ENCODE data around the gene AP1G2.

The AP1G2 gene

GRCh38 chr14:23571701-23572523 lies 4.3 kb upstream of the AP1G2 start:
- DNase-seq (ENCODE audit: low read depth in 2 of 2), result no peak

DNA sequence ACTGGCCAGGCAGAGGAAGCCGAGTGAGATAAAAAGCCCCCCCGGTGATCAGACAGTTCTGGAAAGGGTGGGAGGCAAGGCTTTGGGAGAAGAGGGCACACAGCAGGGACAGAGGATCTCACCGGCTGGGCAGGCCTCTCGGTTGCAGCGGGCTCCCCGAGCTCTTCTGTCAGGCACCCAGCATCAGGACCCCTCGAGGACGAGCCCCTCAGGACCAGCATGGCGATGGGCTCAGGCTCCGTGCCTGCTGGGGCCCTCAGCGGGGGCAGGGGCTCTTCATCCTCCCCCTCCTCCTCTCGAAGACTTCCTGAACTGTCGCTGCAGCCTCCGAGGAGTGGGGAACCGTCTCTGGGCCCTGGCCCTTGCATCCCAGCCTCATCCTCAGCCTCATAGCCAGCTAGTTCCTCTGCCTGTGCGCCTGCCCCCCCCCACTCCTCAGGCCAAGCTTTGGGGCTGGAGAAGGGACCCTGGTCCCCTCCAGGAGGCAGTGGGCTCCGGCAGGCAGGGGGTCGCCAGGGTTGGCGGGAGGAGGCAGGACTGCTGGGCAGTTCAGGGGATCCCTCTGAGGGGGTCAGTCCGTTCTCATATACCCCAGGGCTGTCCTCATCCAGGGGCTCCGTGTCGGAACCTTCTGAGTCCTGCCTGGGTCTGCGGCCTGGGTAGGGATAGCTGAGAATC lies 3.4 kb upstream of the AP1G2 start:
- DNase-seq (ENCODE audit: low read depth in 2 of 2), result no peak

DNA sequence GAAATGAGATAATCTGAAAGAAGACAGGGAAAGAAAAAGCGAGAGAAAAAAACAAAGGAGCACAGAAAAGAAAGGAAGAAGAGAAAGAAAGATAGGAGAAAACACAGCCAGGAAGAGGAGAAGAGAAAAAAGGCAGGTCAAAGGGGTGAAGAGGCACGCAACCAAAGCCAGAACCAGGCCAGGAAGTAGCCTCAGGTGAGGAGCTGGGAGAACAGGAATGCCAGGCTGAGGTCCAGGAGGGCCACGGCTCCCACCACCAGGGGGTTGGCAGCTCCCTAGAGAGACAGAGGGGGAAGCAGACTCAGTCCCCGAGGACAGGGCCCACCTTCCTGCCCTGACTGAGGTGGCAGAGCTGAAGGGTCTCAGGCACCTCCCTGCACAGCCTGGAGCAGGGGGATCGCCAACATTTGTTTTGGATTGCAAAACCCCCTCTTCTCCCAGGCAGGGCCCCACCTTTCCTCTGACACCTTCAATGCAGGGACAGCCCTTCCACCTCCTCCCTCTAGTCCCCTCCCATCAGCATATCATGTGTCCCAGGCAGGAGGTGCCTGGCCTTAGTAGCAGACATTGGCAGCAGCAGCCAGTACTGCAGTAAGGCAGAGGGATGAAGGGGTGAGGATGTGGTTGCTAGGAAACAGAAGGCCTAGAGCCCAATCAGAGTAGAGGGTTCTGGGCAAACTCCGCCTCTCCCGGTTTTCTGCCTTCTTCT lies 2.0 kb upstream of the AP1G2 start:
- DNase-seq (ENCODE audit: low read depth in 2 of 2), result no peak

- no peak for DNase-seq (ENCODE audit: low read depth in 2 of 2)
Observed at GRCh38 chr14:23568600-23569331, 1.2 kb upstream of the AP1G2 start.

DNA sequence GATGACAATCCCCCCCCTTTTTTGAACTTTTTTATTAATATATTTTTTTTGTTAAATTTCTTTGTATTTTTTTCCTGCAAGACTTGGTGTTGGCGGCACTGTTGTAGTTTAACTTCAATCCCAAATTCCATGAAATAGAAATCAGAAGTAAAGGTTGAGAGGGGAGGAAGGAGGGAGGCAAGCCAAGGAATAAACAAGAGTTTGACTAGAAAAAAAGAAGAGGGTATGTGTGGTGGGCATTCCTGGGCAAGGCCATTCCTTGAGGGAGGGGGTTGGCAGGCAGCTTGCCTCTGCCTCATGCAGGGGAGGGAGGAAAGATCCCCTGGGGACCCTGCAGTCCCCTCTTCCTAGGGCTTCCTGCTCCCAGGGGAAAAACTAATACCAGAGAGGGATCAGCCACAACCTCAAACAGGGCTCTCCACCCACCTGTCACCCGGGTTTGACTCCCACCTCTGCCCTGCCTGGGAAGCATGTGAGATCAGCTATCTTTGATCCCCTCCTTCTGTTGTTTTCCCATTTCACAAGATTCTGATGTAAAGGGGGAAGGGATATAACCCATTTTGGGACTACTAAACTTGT lies 519 bp upstream of the AP1G2 start:
- DNase-seq (ENCODE audit: low read depth in 2 of 2), result no peak

DNA sequence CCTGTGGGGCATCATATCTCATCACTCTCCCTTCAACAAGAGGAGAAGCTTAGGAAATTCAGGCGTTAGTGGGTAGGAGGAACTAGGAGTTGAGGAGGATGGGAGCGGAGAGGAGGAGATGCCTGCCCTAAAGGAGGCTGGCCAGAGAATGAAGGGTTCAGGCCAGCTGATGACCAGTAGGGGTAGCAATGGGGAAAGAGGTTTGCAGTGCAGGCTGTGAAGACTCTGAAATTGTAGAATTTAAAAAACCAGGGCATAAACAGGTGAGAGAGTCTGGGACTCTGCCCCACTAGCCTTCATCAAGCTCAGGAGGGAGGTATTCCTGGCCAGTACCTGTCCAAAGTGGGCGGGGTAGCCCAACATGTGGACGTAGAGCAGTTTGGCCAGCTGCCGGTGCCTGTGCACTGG lies 809 bp downstream of the AP1G2 start:
- DNase-seq (ENCODE audit: low read depth in 2 of 2), result no peak

GRCh38 chr14:23566112-23566777 lies 1.3 kb downstream of the AP1G2 start:
- no peak for DNase-seq (ENCODE audit: low read depth in 2 of 2)

DNA sequence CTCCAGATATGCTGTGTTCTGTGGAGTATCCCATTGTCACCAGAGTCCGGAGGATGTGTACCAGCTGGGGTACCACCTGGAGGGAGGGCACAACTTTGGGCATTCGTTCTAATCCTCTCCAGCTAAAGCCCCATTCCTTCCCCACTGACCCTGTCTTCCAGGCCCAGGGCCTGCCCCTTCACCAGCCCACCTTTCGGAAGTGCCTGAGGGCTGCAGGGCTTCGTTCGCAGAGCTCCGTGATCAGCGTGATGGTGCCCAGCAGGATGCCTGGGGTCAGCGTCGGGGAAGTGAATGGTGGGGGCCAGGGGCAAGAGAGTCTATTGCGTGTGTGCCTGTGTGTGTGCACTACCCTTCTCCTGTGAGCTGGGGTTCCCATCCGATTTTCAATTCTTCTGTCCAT lies 2.0 kb downstream of the AP1G2 start:
- no peak for DNase-seq (ENCODE audit: low read depth in 2 of 2)

DNA sequence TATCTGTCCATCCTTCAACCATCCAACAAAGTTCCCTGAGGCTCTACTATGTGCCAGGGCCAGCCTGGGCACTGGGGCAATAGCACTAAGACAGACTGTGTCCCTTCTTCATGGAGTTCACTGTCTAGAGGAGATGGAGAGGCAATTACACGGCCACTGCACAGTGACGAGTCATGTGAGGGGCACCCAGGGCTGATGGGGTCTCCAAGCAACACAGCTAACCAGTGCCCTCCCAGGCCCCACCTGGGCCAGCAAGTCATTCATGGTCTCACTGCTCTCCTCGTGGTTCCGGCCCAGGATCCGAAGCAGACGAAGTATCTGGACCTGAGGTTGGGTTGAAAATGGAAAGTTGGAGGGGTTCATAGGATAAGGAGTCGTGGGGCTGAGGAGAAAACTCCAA lies 2.7 kb downstream of the AP1G2 start:
- no peak for DNase-seq (ENCODE audit: low read depth in 2 of 2)

- DNase-seq (ENCODE audit: low read depth in 2 of 2), result no peak
Observed at GRCh38 chr14:23564181-23564812, 3.3 kb downstream of the AP1G2 start.

- DNase-seq (ENCODE audit: low read depth in 2 of 2), result no peak
Observed at GRCh38 chr14:23563473-23564180, 4.0 kb downstream of the AP1G2 start.

DNA sequence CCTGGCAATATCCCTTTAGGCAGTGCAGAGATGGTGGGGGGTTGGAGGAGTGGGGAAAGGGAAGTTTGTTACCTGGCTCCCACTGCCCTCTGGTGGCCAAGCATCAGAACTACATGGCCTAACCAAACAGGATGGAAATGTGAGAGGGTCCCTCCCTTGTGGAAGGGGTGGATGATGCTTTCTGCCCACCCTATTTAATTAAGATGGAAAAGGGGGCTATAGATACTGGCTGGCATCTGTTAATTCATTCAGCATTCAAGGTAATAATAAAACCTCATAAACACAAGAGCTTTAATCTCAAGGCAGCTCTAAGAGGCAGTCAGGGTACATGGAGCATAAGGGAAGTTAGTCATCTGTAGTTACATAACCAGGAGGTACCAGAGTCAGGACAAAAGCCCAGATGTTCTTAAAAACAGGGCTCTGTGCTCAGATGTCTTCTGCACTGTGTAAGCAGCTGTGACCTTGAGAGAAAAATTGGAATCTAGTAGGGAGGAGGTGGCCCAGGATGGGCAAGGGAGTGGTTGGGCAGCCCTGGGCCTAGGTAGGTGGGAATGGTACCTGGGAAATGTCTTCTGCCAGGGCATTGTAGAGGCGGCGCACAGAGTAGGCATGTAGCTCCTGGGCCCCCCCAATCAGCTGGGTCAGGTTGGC lies 4.6 kb downstream of the AP1G2 start:
- peak; percentile 38 to 49 for DNase-seq (ENCODE audit: low read depth in 2 of 2)

- no peak for DNase-seq (ENCODE audit: low read depth in 2 of 2)
Observed at GRCh38 chr14:23561873-23562821, 5.4 kb downstream of the AP1G2 start.

GRCh38 chr14:23561259-23561658 lies 6.3 kb downstream of the AP1G2 start:
- no peak for DNase-seq (ENCODE audit: low read depth in 2 of 2)

DNA sequence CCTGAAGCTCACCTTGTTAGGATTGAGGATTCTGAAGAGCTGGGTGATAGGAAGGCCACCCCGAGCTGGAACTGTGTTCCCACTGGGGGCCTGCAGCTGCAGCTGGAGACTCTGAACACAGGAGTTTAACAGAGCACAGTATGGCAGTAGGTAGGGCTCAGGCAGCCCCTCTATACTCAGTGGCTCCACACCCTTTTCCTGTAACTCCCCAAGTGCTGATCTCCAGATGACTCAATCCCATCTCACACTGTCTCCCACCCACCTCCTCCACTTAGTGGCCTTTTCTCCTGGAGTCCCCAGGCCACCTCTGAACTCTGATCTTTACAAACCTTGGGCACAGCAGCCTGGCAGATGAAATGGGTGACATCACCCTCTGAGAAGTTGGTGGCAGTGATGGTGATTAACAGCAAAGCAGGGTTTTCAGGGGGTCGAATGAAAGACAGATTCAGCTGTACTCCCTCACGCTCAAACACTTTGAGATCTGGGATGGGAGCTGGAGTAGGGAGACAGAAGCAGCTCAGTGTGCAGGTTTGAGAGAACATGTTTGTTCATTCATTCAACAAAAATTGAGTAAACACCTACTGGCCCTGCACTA lies 7.6 kb downstream of the AP1G2 start:
- DNase-seq (ENCODE audit: low read depth in 2 of 2), result no peak

DNA sequence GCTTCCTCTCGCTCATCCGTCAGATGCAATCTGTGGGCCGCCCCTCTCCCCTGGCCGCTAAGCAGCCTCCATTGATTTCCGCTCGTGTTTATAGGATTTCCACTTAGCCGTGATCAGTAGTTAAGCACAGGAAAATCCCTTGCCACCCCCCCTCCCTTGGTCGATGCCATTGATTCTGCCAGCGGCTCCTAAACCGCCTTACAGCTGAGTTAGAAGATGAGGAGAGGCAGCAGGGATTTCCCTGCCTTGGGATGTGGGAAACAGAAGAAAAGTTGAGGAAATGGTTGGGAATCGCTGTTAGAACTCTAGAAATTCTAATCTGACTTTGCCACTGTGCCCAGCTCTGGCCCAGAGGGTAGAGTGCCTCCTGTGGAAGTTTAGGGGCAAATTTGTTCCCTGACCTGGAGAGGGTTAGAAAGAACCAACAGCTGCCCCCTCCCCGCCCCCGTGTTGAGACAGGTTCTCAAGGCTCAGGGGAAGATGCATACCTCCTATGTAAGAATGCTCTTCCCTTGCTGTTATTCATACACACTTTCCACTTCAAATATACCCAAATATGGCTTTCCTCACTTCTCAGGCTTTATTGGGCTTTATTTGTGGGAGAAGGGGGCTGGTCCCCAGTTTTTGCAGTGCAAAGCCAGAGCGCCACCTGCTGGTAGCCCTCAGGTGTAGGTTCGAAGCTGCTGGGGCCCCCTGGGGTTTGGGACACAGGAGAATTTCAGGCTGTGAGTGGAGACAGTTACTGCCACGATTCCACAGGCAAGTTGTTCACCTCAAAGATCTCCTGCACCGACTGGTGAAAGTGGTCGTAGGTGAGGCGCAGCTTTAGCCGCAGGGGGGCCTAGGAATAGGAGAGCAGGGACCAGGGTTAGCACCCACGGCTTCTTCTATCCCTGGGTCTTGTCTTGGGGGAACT lies 8.3 kb downstream of the AP1G2 start:
- peak; percentile 61 to 63 for DNase-seq (ENCODE audit: low read depth in 2 of 2)
